Tibial artery (tissue), 4 donors: Measurements from ENCODE around the gene CLIC1.

ENCODE experiments used
- DNase-seq, 2 donors: peaks; one replicate each; pipeline ENCODE4 v3.0.0-alpha.2; 2019
- H3K27ac ChIP-seq, 2 donors: fragments of 200-600 bp; sonication (generic) in 1 of 2; 1 replicate in 1 of 2; 2 replicates in 1 of 2; pipeline ENCODE4 v1.5.1; 2018 to 2019; ENCODE audit warnings: mild to moderate bottlenecking in 1 of 2
- H3K27me3 ChIP-seq, 2 donors: fragments of 200-600 bp; sonication (generic) in 1 of 2; one replicate each; pipeline versions ENCODE4 v1.5.1 to v1.6.0; 2016 to 2019
- H3K36me3 ChIP-seq, 3 donors: fragments of 200-600 bp; sonication (generic) in 2 of 3; one replicate each; pipeline ENCODE4 v1.5.1; 2016 to 2019; ENCODE audit warnings: mild to moderate bottlenecking in 2 of 3
- H3K4me1 ChIP-seq, 4 donors: fragments of 200-600 bp; sonication (generic) in 2 of 4; 1 replicate in 3 of 4; 2 replicates in 1 of 4; pipeline ENCODE4 v1.5.1; 2016 to 2019
- H3K4me3 ChIP-seq, 2 donors: fragments of 200-600 bp; sonication (generic) in 1 of 2; 1 replicate in 1 of 2; 2 replicates in 1 of 2; pipeline ENCODE4 v1.5.1; 2018 to 2019; ENCODE audit warnings: mild to moderate bottlenecking in 2 of 2
- H3K9me3 ChIP-seq, 3 donors: fragments of 200-600 bp; sonication (generic) in 1 of 3; one replicate each; pipeline ENCODE4 v1.5.1; 2016 to 2019
- intact Hi-C: fragments of 100-400 bp; cut with DNase I; formaldehyde crosslinking; loops from one replicate; pipeline ENCODE4 v1.15.0; 2023; ENCODE audit warnings: low total_unique reads
- TF ChIP-seq, protein P1 (sequence below), 2 experiments: fragments of 200-600 bp in 1 of 2; fragments of 450-650 bp in 1 of 2; IDR thresholded peaks; one replicate each; pipeline ENCODE4 v1.5.1; 2017 to 2019; ENCODE audit warnings: antibody characterized with exemption in 2 of 2, mild to moderate bottlenecking in 1 of 2, moderate library complexity in 1 of 2

CLIC1 gene

DNA sequence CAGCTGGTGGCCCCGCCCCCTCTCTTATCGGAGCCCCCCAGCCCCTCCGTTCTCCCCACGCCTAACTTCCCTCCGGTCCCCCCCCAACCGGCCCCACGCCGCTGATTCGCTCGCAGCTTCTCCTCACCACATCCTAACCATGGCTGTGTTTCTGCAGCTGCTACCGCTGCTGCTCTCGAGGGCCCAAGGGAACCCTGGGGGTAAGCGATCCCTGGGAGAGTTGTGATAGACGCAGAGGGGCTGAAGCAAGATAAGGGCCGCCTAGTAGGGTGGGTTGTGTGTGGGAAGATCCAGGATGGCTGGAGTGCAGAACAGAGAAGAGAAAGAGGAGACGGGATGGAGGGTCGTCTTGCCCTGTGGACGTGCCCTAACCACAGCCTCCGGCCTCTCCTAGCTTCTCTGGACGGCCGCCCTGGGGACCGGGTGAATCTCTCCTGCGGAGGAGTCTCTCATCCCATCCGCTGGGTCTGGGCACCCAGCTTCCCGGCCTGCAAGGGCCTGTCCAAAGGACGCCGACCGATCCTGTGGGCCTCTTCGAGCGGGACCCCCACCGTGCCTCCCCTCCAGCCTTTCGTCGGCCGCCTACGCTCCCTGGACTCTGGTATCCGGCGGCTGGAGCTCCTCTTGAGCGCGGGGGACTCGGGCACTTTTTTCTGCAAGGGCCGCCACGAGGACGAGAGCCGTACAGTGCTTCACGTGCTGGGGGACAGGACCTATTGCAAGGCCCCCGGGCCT, 12.9 kb downstream of the CLIC1 start, which contains the start of gene MPIG6B:
Gene MPIG6B (plus strand): TSS at position 129 of the 735 bp plus-strand sequence. CDS start 11 bp downstream, at position 140.
- TF ChIP-seq, protein P1, sequence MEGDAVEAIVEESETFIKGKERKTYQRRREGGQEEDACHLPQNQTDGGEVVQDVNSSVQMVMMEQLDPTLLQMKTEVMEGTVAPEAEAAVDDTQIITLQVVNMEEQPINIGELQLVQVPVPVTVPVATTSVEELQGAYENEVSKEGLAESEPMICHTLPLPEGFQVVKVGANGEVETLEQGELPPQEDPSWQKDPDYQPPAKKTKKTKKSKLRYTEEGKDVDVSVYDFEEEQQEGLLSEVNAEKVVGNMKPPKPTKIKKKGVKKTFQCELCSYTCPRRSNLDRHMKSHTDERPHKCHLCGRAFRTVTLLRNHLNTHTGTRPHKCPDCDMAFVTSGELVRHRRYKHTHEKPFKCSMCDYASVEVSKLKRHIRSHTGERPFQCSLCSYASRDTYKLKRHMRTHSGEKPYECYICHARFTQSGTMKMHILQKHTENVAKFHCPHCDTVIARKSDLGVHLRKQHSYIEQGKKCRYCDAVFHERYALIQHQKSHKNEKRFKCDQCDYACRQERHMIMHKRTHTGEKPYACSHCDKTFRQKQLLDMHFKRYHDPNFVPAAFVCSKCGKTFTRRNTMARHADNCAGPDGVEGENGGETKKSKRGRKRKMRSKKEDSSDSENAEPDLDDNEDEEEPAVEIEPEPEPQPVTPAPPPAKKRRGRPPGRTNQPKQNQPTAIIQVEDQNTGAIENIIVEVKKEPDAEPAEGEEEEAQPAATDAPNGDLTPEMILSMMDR (IDR thresholded peaks at IDR 0.05), result no peak
- no peaks in the 10 kb centered on the region for H3K9me3 ChIP-seq
- DNase-seq, result no peak
- H3K27me3 ChIP-seq, result no peaks in the 10 kb centered on the region
- H3K4me1 ChIP-seq, result peaks cover 0 to 17% (median 11%) of the 10 kb centered on the region in 4 donors
- no peak within 1 kb of the TSS for H3K27ac ChIP-seq
- H3K4me3 ChIP-seq, result no peak within 1 kb of the TSS
- intact Hi-C loops, result loop anchor here (10.0 kb wide), 1 partner anchor 111 kb away; no protein-coding TSS in a partner anchor
- peaks cover 20 to 38% (median 30%) of the 10 kb centered on the region in 3 donors for H3K36me3 ChIP-seq

DNA sequence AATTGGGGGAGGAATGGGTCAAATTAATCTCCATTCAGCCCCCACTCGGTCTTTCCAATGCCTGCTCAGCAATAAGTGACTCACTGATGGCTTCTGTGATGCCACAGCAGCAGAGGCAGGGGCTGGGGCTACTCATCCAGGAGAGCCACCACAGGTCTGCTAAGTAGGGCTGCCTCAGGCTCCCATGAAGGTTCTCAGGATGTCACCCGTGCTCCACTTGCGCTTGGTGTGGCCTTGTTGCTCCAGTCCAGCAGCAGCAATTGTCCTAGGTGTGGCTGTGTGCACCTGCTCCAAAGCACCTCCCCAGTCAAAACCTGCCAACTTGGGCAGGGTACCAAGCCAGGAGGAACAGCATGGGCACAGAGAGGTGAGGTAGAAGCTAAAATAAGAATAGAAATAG, 14.2 kb downstream of the CLIC1 start:
- TF ChIP-seq, protein P1 (IDR thresholded peaks at IDR 0.05), result no peak
- Histone ChIP-seq H3K36me3 (peaks cover 15 to 31% (median 18%) of the 10 kb centered on the region in 3 donors), H3K27ac (no peak overlapping the region), H3K4me3 (no peak overlapping the region), H3K9me3 (no peaks in the 10 kb centered on the region), H3K4me1 (peaks cover 0 to 4% (median 1%) of the 10 kb centered on the region in 4 donors), H3K27me3 (no peaks in the 10 kb centered on the region)
- intact Hi-C loops, result loop anchor here (10.0 kb wide), 1 partner anchor 113 kb away; no protein-coding TSS in a partner anchor
- no peak for DNase-seq

DNA sequence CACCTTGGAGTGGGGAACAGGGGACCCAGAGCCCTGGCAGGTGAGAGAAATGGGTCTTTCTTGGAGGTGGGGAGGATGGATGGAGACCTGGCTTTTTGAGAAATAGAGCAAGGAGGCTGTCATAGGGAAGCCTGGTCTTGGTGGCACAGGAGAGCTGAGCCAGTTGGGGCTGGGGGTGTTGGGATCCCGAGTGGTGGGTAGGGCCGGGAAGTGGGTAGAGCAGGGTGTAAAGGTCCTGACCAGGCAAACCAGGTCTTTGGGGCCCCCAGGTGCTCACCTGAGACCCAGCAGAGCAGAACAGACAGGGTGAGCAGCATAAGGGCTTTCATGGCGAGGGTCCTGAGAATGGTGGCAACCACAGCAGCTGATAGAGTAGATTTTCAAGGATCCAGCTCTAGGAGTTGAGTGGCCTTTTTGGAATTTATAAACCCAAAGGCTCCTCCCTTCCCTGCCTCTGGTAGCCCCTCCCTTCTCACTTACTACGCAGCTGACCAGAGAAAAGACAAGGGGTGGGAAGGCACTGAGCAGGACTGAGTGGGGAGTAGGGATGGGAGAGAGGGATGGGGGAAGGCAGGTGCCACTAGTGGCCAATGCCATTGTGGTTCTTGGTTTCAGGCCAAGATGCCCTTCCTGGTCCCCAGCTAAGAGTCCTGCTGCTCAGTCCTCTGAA, 14.8 kb downstream of the CLIC1 start, which contains the start of gene LY6G6C:
Gene LY6G6C (minus strand): TSS at position 396 of the 670 bp plus-strand sequence. CDS start 67 bp downstream, at position 329.
- Histone ChIP-seq H3K9me3 (no peaks in the 10 kb centered on the region), H3K27ac (no peak within 1 kb of the TSS), H3K4me1 (no peaks in the 10 kb centered on the region), H3K36me3 (peaks cover 8 to 24% (median 11%) of the 10 kb centered on the region in 3 donors), H3K27me3 (no peaks in the 10 kb centered on the region), H3K4me3 (no peak within 1 kb of the TSS)
- no peak for DNase-seq
- intact Hi-C loops, result loop anchor here (10.0 kb wide), 1 partner anchor 113 kb away; no protein-coding TSS in a partner anchor
- TF ChIP-seq, protein P1 (IDR thresholded peaks at IDR 0.05), result no peak

GRCh38 chr6:31720196-31720770, 16.0 kb downstream of the CLIC1 start:
- Histone ChIP-seq H3K4me1 (no peaks in the 10 kb centered on the region), H3K27ac (no peak overlapping the region), H3K27me3 (no peaks in the 10 kb centered on the region), H3K4me3 (no peak overlapping the region), H3K36me3 (peaks cover 0 to 12% (median 0%) of the 10 kb centered on the region in 3 donors), H3K9me3 (no peaks in the 10 kb centered on the region)
- intact Hi-C loops, result loop anchor here (10.0 kb wide), 1 partner anchor 115 kb away; no protein-coding TSS in a partner anchor
- TF ChIP-seq, protein P1 (IDR thresholded peaks at IDR 0.05), result no peak
- DNase-seq, result no peak

GRCh38 chr6:31719001-31719400, 17.3 kb downstream of the CLIC1 start:
- no peak for DNase-seq
- Histone ChIP-seq H3K27ac (no peak overlapping the region), H3K4me3 (no peak overlapping the region), H3K27me3 (no peaks in the 10 kb centered on the region), H3K9me3 (no peaks in the 10 kb centered on the region), H3K36me3 (peaks cover 0 to 1% (median 0%) of the 10 kb centered on the region in 3 donors), H3K4me1 (no peaks in the 10 kb centered on the region)
- TF ChIP-seq, protein P1 (IDR thresholded peaks at IDR 0.05), result no peak
- intact Hi-C loops, result no loop called here
